ENCODE measurements around the gene DDTL. TPM values are rescaled to one million over a fixed set of nuclear protein-coding genes. Genes with fewer than 3 reads are reported as not detected.

Gene DDTL
- total and polyA plus RNA-seq, 2 of the 8 experiments (the other 6 are each of a cell fraction or from before 2014, with no cell fraction given) = 2.1 to 3.1 TPM

GRCh38 chr22:24001314-24001713, 34.6 kb downstream of the DDTL start (continued):
- no peak for TF ChIP-seq CHD7 (IDR thresholded peaks at IDR 0.05; ENCODE audit: insufficient replicate concordance, low read length)
- TF ChIP-seq EP300 (IDR thresholded peaks at IDR 0.05; ENCODE audit: borderline replicate concordance in 1 of 2, low read depth in 2 of 2, low read length in 2 of 2) = no peak
- TF ChIP-seq TAF1 (IDR thresholded peaks at IDR 0.05; ENCODE audit: low read depth, low read length) = 0 out of 2 replicates have a peak, but pooled peaks have one; percentile 15
- TF ChIP-seq BCL11A (IDR thresholded peaks at IDR 0.05; ENCODE audit: low read depth in 2 of 2, low read length in 2 of 2) = no peak
- 0 out of 2 replicates have a peak, but pooled peaks have one; percentile 16 for TF ChIP-seq SP1 (IDR thresholded peaks at IDR 0.05; ENCODE audit: low read depth, low read length)
- TF ChIP-seq BRCA1 (IDR thresholded peaks at IDR 0.05; ENCODE audit: low read depth, low read length) = no peak
- TF ChIP-seq RAD21 (IDR thresholded peaks at IDR 0.05 in 1 of 2, conservative IDR thresholded peaks at IDR 0.05 in 1 of 2; ENCODE audit: low read depth in 2 of 2, low read length in 2 of 2) = peak; percentile 5 to 21; a peak in 2 of 4 replicates
- no peak for TF ChIP-seq FOSL1 (IDR thresholded peaks at IDR 0.05; ENCODE audit: insufficient read depth, low read depth, low read length)
- TF ChIP-seq SIX5 (IDR thresholded peaks at IDR 0.05; ENCODE audit: low read depth, low read length) = no peak
- peak; percentile 83 for TF ChIP-seq E2F6 (IDR thresholded peaks at IDR 0.05)

All from H1 (cell line).